ENCODE results near the gene UBB.
"Not testable (repeated sequence)": the region's sequence is repeated elsewhere in the genome, so short reads cannot be mapped to it uniquely, and the experiment has no call there.

Gene UBB

GRCh38 chr17:16374146-16374938 is 6.5 kb upstream of the UBB start:
- in situ Hi-C loops (cut with MboI; ENCODE audit: low sequenced_read_pairs): no loop called here

- in situ Hi-C loops (cut with MboI; ENCODE audit: low sequenced_read_pairs): no loop called here
Observed at GRCh38 chr17:16377941-16378341, 3.0 kb upstream of the UBB start.

- in situ Hi-C loops (cut with MboI; ENCODE audit: low sequenced_read_pairs): no loop called here
Observed at GRCh38 chr17:16378636-16379282, 2.1 kb upstream of the UBB start.

GRCh38 chr17:16379654-16380053 is 1.2 kb upstream of the UBB start:
- in situ Hi-C loops (cut with MboI; ENCODE audit: low sequenced_read_pairs): no loop called here

GRCh38 chr17:16381496-16381820 is 567 bp downstream of the UBB start:
- in situ Hi-C loops (cut with MboI; ENCODE audit: low sequenced_read_pairs): no loop called here

- in situ Hi-C loops (cut with MboI; ENCODE audit: low sequenced_read_pairs): no loop called here
Observed at GRCh38 chr17:16383216-16383615, 2.3 kb downstream of the UBB start.

- in situ Hi-C loops (cut with MboI; ENCODE audit: low sequenced_read_pairs): no loop called here
Observed at GRCh38 chr17:16383772-16384287, 2.9 kb downstream of the UBB start.

GRCh38 chr17:16384557-16384956 is 3.7 kb downstream of the UBB start:
- in situ Hi-C loops (cut with MboI; ENCODE audit: low sequenced_read_pairs): no loop called here

- in situ Hi-C loops (cut with MboI; ENCODE audit: low sequenced_read_pairs): not testable (repeated sequence)
Observed at GRCh38 chr17:16386126-16386507, 5.2 kb downstream of the UBB start.

GRCh38 chr17:16391451-16391850 is 10.6 kb downstream of the UBB start:
- in situ Hi-C loops (cut with MboI; ENCODE audit: low sequenced_read_pairs): no loop called here

- in situ Hi-C loops (cut with MboI; ENCODE audit: low sequenced_read_pairs): not testable (repeated sequence)
Observed at GRCh38 chr17:16392491-16392890, 11.6 kb downstream of the UBB start.

- in situ Hi-C loops (cut with MboI; ENCODE audit: low sequenced_read_pairs): not testable (repeated sequence)
Observed at GRCh38 chr17:16395887-16396286, 15.0 kb downstream of the UBB start.

- in situ Hi-C loops (cut with MboI; ENCODE audit: low sequenced_read_pairs): not testable (repeated sequence)
Observed at GRCh38 chr17:16396693-16397092, 15.8 kb downstream of the UBB start.

GRCh38 chr17:16398270-16399267 is 17.7 kb downstream of the UBB start:
- in situ Hi-C loops (cut with MboI; ENCODE audit: low sequenced_read_pairs): no loop called here

GRCh38 chr17:16403847-16404246 is 23.0 kb downstream of the UBB start:
- in situ Hi-C loops (cut with MboI; ENCODE audit: low sequenced_read_pairs): not testable (repeated sequence)

GRCh38 chr17:16406742-16407674 is 26.1 kb downstream of the UBB start:
- in situ Hi-C loops (cut with MboI; ENCODE audit: low sequenced_read_pairs): no loop called here

GRCh38 chr17:16407911-16408588 is 27.2 kb downstream of the UBB start:
- in situ Hi-C loops (cut with MboI; ENCODE audit: low sequenced_read_pairs): no loop called here

GRCh38 chr17:16415031-16415924 is 34.4 kb downstream of the UBB start, which contains the start of gene TRPV2:
Gene TRPV2, plus strand, starts transcription at chr17:16415571. Its CDS starts 2,098 bp downstream, at chr17:16417669.
- in situ Hi-C loops (cut with MboI; ENCODE audit: low sequenced_read_pairs): no loop called here

All from HL-60/S4 (cell line).